Measurements from ENCODE around the gene ADAMTS8.

DNA sequence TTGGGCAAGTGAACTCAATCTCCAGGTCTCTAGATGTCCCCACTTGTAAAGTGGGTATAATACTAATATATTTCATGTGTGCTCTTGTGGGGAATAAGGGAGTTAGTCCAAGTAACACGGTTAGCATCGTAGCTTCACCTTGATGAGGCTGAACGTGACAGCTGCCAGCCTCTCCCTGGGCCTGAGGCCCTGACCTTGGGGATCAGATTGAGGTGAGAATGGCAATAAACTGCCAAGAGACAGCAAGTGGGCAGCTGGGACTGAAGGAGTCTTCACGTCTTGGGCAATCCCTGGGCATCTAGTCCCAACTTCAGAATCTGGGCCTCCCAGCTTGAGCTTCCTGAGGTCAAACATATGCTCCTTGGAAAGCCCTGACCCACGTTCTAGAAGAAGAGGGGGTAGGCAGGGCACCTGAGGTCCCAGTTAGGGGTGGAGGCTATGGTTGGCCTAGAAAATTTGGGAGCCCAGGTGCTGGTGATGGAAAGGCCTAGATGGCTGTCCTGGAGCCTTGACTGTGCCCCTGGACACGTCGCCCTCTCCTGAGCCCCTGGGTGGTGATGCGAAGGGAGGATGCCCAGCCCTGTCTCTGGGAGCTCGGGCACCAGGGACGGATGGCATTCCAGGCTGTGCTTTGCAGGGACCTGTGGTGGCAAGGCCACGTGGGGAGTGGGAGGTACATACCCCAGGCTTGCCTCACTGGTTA is 43.5 kb upstream of the ADAMTS8 start:
- TF ChIP-seq, protein P1, sequence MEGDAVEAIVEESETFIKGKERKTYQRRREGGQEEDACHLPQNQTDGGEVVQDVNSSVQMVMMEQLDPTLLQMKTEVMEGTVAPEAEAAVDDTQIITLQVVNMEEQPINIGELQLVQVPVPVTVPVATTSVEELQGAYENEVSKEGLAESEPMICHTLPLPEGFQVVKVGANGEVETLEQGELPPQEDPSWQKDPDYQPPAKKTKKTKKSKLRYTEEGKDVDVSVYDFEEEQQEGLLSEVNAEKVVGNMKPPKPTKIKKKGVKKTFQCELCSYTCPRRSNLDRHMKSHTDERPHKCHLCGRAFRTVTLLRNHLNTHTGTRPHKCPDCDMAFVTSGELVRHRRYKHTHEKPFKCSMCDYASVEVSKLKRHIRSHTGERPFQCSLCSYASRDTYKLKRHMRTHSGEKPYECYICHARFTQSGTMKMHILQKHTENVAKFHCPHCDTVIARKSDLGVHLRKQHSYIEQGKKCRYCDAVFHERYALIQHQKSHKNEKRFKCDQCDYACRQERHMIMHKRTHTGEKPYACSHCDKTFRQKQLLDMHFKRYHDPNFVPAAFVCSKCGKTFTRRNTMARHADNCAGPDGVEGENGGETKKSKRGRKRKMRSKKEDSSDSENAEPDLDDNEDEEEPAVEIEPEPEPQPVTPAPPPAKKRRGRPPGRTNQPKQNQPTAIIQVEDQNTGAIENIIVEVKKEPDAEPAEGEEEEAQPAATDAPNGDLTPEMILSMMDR (IDR thresholded peaks at IDR 0.05), result no peak
- no peak for TF ChIP-seq POLR2A (IDR thresholded peaks at IDR 0.05)

Measured in right lobe of liver (tissue), 4 donors.